ENCODE results near the gene CLNK. TPM values are rescaled to one million over a fixed set of nuclear protein-coding genes. Genes with fewer than 3 reads are reported as not detected.
A peak's percentile ranks its signal among the peaks of the same experiment; 100 is the strongest.

The CLNK gene
- total RNA-seq, 1 experiment from 2014 or later = not detected

GRCh38 chr4:10441512-10441911 is 243.1 kb downstream of the CLNK start:
- no peak overlapping the region for H4K5ac ChIP-seq (ENCODE audit: insufficient read length, low read depth, low read length)
- no peak overlapping the region for H3K9ac ChIP-seq (ENCODE audit: extremely low read depth, insufficient read length, low read length)
- no peak overlapping the region for H2BK20ac ChIP-seq (ENCODE audit: low read depth, low read length, poor library complexity, severe bottlenecking)
- H3K23ac ChIP-seq (ENCODE audit: insufficient read length, low read depth, low read length) = no peak overlapping the region
- peaks cover 8 to 9% of the 10 kb centered on the region in 2 experiments for H3K4me1 Mint-ChIP-seq
- no peak overlapping the region for H3T11ph ChIP-seq (ENCODE audit: low read length)
- no peak overlapping the region for H3K14ac ChIP-seq (ENCODE audit: insufficient read depth, low read length)
- peaks cover 31 to 43% (median 42%) of the 10 kb centered on the region in 3 experiments for H3K36me3 Mint-ChIP-seq (ENCODE audit: insufficient read depth in 1 of 3, low read depth in 3 of 3)
- no peaks in the 10 kb centered on the region for H3K79me1 ChIP-seq (ENCODE audit: insufficient read depth, low read depth, low read length, poor library complexity, severe bottlenecking)
- H3K23me2 ChIP-seq (ENCODE audit: insufficient read length, low read depth, low read length, poor library complexity, severe bottlenecking) = no peaks in the 10 kb centered on the region
- H3K18ac ChIP-seq (ENCODE audit: insufficient read length, low read depth, low read length) = no peak overlapping the region
- H4K8ac ChIP-seq (replicated peaks; ENCODE audit: insufficient read length, low read depth, low read length) = no peak overlapping the region
- no peak for DNase-seq
- no peaks in the 10 kb centered on the region for H3K27me3 ChIP-seq (ENCODE audit: insufficient read depth, low read length)
- no peak overlapping the region for H3K4me2 ChIP-seq (ENCODE audit: insufficient read depth, insufficient read length, low read length)
- H2BK5ac ChIP-seq (ENCODE audit: insufficient read length, low read length) = no peak overlapping the region
- H3K4me1 ChIP-seq (ENCODE audit: insufficient read depth, low read length) = peaks cover 5% of the 10 kb centered on the region; the same call in 1 of the 2 replicates
- peaks cover 2% of the 10 kb centered on the region; the same call in 1 of the 2 replicates for H3K27me3 Mint-ChIP-seq (ENCODE audit: low read depth)
- H2AK5ac ChIP-seq (ENCODE audit: insufficient read length, low read length) = no peak overlapping the region
- H3K9me3 Mint-ChIP-seq = peaks cover 0 to 13% of the 10 kb centered on the region in 2 experiments; a peak in 2 of 5 replicates
- H2BK120ac ChIP-seq (ENCODE audit: low read depth, low read length, poor library complexity, severe bottlenecking) = no peak overlapping the region
- no peak overlapping the region for H3K4ac ChIP-seq (ENCODE audit: low read depth, low read length)
- H2BK12ac ChIP-seq (ENCODE audit: insufficient read length, low read depth, low read length) = no peak overlapping the region
- no peak overlapping the region for H3K27ac ChIP-seq (ENCODE audit: insufficient read length, low read depth, low read length)
- H3K79me2 ChIP-seq (ENCODE audit: insufficient read depth, low read length) = no peaks in the 10 kb centered on the region
- H2BK15ac ChIP-seq (ENCODE audit: low read depth, low read length) = no peak overlapping the region
- no peak overlapping the region; a peak in 1 of 5 replicates for H3K4me3 Mint-ChIP-seq
- no CpG with 5 or more reads among the region's 4 CpGs for WGBS (ENCODE audit: extremely low coverage, insufficient read length, low lambda C conversion rate)
- no peaks in the 10 kb centered on the region for H4K20me1 ChIP-seq (ENCODE audit: control insufficient read depth, insufficient read depth, insufficient read length)
- H2AFZ ChIP-seq (ENCODE audit: low read length) = no peak overlapping the region
- TF ChIP-seq CTCF (conservative IDR thresholded peaks at IDR 0.05) = no peak
- H3K27ac Mint-ChIP-seq = peak overlapping the region in 1 of 3 experiments; percentile 86; a peak in 1 of 7 replicates
- no peak overlapping the region for H3K56ac ChIP-seq (ENCODE audit: insufficient read length, low read depth, low read length)
- no peak overlapping the region for H4K91ac ChIP-seq (ENCODE audit: insufficient read length, low read depth, low read length)
- H3K9me3 ChIP-seq (ENCODE audit: control insufficient read depth, low read depth, low read length) = no peaks in the 10 kb centered on the region

All from H9 (cell line).